HepG2 (cell line): ENCODE data around the gene ANKRD2. TPM values are rescaled to one million over a fixed set of nuclear protein-coding genes. Genes with fewer than 3 reads are reported as not detected.

ENCODE experiments used
- FOXM1 ChIP-seq: sonication (generic); formaldehyde crosslinking; IDR thresholded peaks from 2 replicates; pipeline ENCODE4 v1.5.0; 2020; ENCODE audit warnings: missing genetic modification reagents
- HOXA7 ChIP-seq: sonication (generic); formaldehyde crosslinking; IDR thresholded peaks from 2 replicates; pipeline ENCODE4 v1.8.1; 2022; ENCODE audit warnings: mild to moderate bottlenecking, missing genetic modification reagents, moderate library complexity
- KLF6 ChIP-seq: IDR thresholded peaks from 2 replicates; pipeline ENCODE4 v1.8.0; 2016; ENCODE audit warnings: missing biosample characterization, missing genetic modification reagents
- MIER2 ChIP-seq: IDR thresholded peaks from 2 replicates; pipeline ENCODE4 v1.6.1; 2016; ENCODE audit warnings: missing biosample characterization, missing genetic modification reagents
- NFE2 ChIP-seq: sonication (generic); formaldehyde crosslinking; IDR thresholded peaks from 2 replicates; pipeline ENCODE4 v1.4.0; 2020; ENCODE audit warnings: missing genetic modification reagents
- RELA ChIP-seq: sonication (generic); formaldehyde crosslinking; IDR thresholded peaks from 2 replicates; pipeline ENCODE4 v1.4.0; 2020; ENCODE audit warnings: missing genetic modification reagents
- TBL1XR1 ChIP-seq: fragments of 150-350 bp; IDR thresholded peaks from 2 replicates; pipeline ENCODE4 v1.6.1; 2014; ENCODE audit warnings: borderline replicate concordance, low read length; ENCODE audit not compliant: partially characterized antibody
- ZFP82 ChIP-seq: sonication (generic); formaldehyde crosslinking; IDR thresholded peaks from 2 replicates; pipeline ENCODE4 v1.5.1; 2020; ENCODE audit warnings: mild to moderate bottlenecking, missing genetic modification reagents, borderline replicate concordance
- ZNF292 ChIP-seq: sonication (generic); formaldehyde crosslinking; IDR thresholded peaks from 2 replicates; pipeline ENCODE4 v1.8.1; 2022; ENCODE audit warnings: mild to moderate bottlenecking, low read depth, missing genetic modification reagents, borderline replicate concordance
- ZNF3 ChIP-seq: IDR thresholded peaks from 2 replicates; pipeline ENCODE4 v1.7.0; 2017; ENCODE audit warnings: inconsistent platforms
- ZNF747 ChIP-seq: sonication (generic); formaldehyde crosslinking; IDR thresholded peaks from 2 replicates; pipeline ENCODE4 v1.8.1; 2023; ENCODE audit warnings: missing genetic modification reagents, mild to moderate bottlenecking, borderline replicate concordance
- polyA plus RNA-seq, 8 experiments: library from polyadenylated mRNA; depleted of rRNA in 3 of 8; stranded (reverse) in 7 of 8; unstranded in 1 of 8; fragments of >200 nt; fragmentation: Illumina TruSeq in 4 of 8; extraction: Trizol in 4 of 8; gene quantifications; 2 replicates each; pipeline versions ENCODE4 v1.2.1 to v1.2.3, GENCODE V29; 2011 to 2016; ENCODE audit warnings: low read depth in 4 of 8, missing spikeins in 1 of 8, mixed read lengths in 1 of 8; ENCODE audit not compliant: insufficient read depth in 1 of 8
- total RNA-seq, 5 experiments: library from RNA; depleted of rRNA; stranded (reverse); fragments of >200 nt; fragmentation: Illumina TruSeq; extraction: Trizol; gene quantifications; 2 replicates each; pipeline ENCODE4 v1.2.3, GENCODE V29; 2016; ENCODE audit warnings: low read depth in 1 of 5
- TF ChIP-seq, protein P1 (sequence below): fragments of 450-650 bp; IDR thresholded peaks from 2 replicates; pipeline ENCODE4 v1.6.1; 2017
- TF ChIP-seq, protein P2 (sequence below): sonication (generic); IDR thresholded peaks from 2 replicates; pipeline ENCODE4 v1.6.1; 2016; ENCODE audit warnings: low read depth, borderline replicate concordance
- TF ChIP-seq, protein P3 (sequence below): sonication (generic); formaldehyde crosslinking; IDR thresholded peaks from 2 replicates; pipeline ENCODE4 v1.8.1; 2023; ENCODE audit warnings: mild to moderate bottlenecking, moderate library complexity, missing genetic modification reagents
- TF ChIP-seq, protein P4 (sequence below): IDR thresholded peaks from 2 replicates; pipeline ENCODE4 v1.6.1; 2016
- TF ChIP-seq, protein P5 (sequence below): sonication (generic); formaldehyde crosslinking; IDR thresholded peaks from 2 replicates; pipeline ENCODE4 v1.5.1; 2020; ENCODE audit warnings: mild to moderate bottlenecking, missing genetic modification reagents, borderline replicate concordance
- TF ChIP-seq, protein P6 (sequence below): sonication (generic); formaldehyde crosslinking; conservative IDR thresholded peaks from 2 replicates; pipeline ENCODE4 v1.4.0; 2020; ENCODE audit warnings: missing genetic modification reagents

ANKRD2 gene
- total and polyA plus RNA-seq, 2 of the 13 experiments (the other 11 are each of a cell fraction or from before 2014, with no cell fraction given): not detected

DNA sequence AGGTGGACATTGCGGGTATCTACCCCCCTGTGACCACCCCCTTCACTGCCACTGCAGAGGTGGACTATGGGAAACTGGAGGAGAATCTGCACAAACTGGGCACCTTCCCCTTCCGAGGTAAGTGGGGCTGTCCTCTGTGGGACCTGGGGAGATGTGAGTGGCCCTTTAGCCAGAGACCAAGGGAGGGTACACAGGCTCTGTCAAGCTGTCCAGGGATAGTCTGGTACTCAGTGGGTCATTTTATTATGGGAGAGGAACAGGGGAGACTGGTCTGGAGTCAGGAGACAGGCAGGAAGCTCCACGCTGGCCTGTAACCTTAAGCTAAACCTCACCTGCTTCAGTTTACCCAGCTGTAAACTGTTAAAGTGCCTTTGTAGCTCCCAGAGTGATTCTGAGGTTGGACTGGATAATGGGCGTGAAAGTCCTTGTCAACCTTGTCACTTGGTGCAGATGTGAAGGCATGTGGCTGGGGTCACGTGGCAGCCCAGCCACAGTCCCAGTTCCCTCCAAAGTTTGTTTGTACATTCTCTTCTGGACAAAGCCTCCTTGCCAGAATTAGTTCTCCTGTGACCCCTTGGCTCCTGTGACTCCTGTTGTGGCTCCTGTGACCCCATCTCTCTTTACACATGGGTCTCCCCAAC, 12.3 kb downstream of the ANKRD2 start (continued):
- TF ChIP-seq, protein P1, sequence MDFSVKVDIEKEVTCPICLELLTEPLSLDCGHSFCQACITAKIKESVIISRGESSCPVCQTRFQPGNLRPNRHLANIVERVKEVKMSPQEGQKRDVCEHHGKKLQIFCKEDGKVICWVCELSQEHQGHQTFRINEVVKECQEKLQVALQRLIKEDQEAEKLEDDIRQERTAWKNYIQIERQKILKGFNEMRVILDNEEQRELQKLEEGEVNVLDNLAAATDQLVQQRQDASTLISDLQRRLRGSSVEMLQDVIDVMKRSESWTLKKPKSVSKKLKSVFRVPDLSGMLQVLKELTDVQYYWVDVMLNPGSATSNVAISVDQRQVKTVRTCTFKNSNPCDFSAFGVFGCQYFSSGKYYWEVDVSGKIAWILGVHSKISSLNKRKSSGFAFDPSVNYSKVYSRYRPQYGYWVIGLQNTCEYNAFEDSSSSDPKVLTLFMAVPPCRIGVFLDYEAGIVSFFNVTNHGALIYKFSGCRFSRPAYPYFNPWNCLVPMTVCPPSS: no peak
- no peak for TF ChIP-seq ZNF3 (CRISPR knock-in tag)
- TF ChIP-seq KLF6: no peak
- TF ChIP-seq, protein P2, sequence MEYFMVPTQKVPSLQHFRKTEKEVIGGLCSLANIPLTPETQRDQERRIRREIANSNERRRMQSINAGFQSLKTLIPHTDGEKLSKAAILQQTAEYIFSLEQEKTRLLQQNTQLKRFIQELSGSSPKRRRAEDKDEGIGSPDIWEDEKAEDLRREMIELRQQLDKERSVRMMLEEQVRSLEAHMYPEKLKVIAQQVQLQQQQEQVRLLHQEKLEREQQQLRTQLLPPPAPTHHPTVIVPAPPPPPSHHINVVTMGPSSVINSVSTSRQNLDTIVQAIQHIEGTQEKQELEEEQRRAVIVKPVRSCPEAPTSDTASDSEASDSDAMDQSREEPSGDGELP: 0 out of 2 replicates have a peak, but pooled peaks have one; percentile 36
- TF ChIP-seq, protein P3, sequence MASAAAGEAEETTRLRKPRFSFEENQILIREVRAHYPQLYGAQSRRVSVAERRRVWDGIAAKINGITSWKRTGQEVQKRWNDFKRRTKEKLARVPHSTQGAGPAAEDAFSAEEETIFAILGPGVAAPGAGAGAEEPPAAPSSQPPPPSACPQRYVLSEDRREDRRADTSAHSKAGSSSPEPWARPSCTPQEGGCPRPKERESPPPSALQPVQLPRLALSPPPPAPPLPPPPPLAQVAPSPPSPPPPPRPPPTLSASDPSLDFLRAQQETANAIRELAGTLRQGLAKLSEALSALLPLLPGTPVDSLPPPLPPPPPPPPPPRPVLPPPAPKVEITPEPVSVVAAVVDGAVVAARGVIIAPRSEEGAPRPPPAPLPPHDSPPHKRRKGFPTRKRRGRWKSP (CRISPR knock-in tag): 0 out of 2 replicates have a peak, but pooled peaks have one; percentile 26
- TF ChIP-seq, protein P4, sequence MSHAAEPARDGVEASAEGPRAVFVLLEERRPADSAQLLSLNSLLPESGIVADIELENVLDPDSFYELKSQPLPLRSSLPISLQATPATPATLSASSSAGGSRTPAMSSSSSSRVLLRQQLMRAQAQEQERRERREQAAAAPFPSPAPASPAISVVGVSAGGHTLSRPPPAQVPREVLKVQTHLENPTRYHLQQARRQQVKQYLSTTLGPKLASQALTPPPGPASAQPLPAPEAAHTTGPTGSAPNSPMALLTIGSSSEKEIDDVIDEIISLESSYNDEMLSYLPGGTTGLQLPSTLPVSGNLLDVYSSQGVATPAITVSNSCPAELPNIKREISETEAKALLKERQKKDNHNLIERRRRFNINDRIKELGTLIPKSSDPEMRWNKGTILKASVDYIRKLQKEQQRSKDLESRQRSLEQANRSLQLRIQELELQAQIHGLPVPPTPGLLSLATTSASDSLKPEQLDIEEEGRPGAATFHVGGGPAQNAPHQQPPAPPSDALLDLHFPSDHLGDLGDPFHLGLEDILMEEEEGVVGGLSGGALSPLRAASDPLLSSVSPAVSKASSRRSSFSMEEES (CRISPR knock-in tag): peak; percentile 61; the same call in 1 of the 2 replicates
- no peak for TF ChIP-seq ZFP82 (CRISPR knock-in tag)
- TF ChIP-seq MIER2 (CRISPR knock-in tag): no peak
- TF ChIP-seq, protein P5, sequence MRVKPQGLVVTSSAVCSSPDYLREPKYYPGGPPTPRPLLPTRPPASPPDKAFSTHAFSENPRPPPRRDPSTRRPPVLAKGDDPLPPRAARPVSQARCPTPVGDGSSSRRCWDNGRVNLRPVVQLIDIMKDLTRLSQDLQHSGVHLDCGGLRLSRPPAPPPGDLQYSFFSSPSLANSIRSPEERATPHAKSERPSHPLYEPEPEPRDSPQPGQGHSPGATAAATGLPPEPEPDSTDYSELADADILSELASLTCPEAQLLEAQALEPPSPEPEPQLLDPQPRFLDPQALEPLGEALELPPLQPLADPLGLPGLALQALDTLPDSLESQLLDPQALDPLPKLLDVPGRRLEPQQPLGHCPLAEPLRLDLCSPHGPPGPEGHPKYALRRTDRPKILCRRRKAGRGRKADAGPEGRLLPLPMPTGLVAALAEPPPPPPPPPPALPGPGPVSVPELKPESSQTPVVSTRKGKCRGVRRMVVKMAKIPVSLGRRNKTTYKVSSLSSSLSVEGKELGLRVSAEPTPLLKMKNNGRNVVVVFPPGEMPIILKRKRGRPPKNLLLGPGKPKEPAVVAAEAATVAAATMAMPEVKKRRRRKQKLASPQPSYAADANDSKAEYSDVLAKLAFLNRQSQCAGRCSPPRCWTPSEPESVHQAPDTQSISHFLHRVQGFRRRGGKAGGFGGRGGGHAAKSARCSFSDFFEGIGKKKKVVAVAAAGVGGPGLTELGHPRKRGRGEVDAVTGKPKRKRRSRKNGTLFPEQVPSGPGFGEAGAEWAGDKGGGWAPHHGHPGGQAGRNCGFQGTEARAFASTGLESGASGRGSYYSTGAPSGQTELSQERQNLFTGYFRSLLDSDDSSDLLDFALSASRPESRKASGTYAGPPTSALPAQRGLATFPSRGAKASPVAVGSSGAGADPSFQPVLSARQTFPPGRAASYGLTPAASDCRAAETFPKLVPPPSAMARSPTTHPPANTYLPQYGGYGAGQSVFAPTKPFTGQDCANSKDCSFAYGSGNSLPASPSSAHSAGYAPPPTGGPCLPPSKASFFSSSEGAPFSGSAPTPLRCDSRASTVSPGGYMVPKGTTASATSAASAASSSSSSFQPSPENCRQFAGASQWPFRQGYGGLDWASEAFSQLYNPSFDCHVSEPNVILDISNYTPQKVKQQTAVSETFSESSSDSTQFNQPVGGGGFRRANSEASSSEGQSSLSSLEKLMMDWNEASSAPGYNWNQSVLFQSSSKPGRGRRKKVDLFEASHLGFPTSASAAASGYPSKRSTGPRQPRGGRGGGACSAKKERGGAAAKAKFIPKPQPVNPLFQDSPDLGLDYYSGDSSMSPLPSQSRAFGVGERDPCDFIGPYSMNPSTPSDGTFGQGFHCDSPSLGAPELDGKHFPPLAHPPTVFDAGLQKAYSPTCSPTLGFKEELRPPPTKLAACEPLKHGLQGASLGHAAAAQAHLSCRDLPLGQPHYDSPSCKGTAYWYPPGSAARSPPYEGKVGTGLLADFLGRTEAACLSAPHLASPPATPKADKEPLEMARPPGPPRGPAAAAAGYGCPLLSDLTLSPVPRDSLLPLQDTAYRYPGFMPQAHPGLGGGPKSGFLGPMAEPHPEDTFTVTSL: no peak
- TF ChIP-seq FOXM1: no peak
- no peak for TF ChIP-seq HOXA7
- no peak for TF ChIP-seq ZNF747 (CRISPR knock-in tag)
- TF ChIP-seq, protein P6, sequence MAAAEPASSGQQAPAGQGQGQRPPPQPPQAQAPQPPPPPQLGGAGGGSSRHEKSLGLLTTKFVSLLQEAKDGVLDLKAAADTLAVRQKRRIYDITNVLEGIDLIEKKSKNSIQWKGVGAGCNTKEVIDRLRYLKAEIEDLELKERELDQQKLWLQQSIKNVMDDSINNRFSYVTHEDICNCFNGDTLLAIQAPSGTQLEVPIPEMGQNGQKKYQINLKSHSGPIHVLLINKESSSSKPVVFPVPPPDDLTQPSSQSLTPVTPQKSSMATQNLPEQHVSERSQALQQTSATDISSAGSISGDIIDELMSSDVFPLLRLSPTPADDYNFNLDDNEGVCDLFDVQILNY (CRISPR knock-in tag): no peak
- no peak for TF ChIP-seq RELA (CRISPR knock-in tag)
- TF ChIP-seq TBL1XR1: no peak
- no peak for TF ChIP-seq NFE2 (CRISPR knock-in tag)
- TF ChIP-seq ZNF292: no peak
